Stimulated activated CD4-positive, alpha-beta T cell treated with anti-CD3 and anti-CD28 coated beads, Interleukin-1b, Interleukin-23, amount 100 ng/mL, for 1 hour (primary cell): ENCODE measurements around the gene JADE3.

Experiments used
- DNase-seq, 2 donors: peaks; one replicate each; pipeline ENCODE4 v3.0.0-alpha.2; 2020; ENCODE audit warnings: low read depth in 2 of 2

The JADE3 gene

GRCh38 chrX:46912098-46912602 lies at the start of gene JADE3:
Gene JADE3 (plus strand): TSS chrX:46912421. CDS start chrX:46984895, 72,474 bp downstream.
- no peak for DNase-seq

GRCh38 chrX:46863072-46863471 lies 49.1 kb upstream of the JADE3 start:
- DNase-seq = no peak

- DNase-seq = no peak
Observed at GRCh38 chrX:46864606-46865005, 47.6 kb upstream of the JADE3 start.

- DNase-seq = no peak
Observed at GRCh38 chrX:46865281-46865680, 46.9 kb upstream of the JADE3 start.

- DNase-seq = no peak
Observed at GRCh38 chrX:46866726-46867125, 45.5 kb upstream of the JADE3 start.

- no peak for DNase-seq
Observed at GRCh38 chrX:46873746-46874145, 38.5 kb upstream of the JADE3 start.

- no peak for DNase-seq
Observed at GRCh38 chrX:46876901-46877300, 35.3 kb upstream of the JADE3 start.

GRCh38 chrX:46882266-46882665 lies 30.0 kb upstream of the JADE3 start:
- no peak for DNase-seq

- no peak for DNase-seq
Observed at GRCh38 chrX:46884799-46885198, 27.4 kb upstream of the JADE3 start.

GRCh38 chrX:46898207-46898606 lies 14.0 kb upstream of the JADE3 start:
- no peak for DNase-seq

- no peak for DNase-seq
Observed at GRCh38 chrX:46903458-46904242, 8.6 kb upstream of the JADE3 start.

GRCh38 chrX:46904626-46905025 lies 7.6 kb upstream of the JADE3 start:
- DNase-seq = no peak

GRCh38 chrX:46910415-46910814 lies 1.8 kb upstream of the JADE3 start:
- no peak for DNase-seq

- DNase-seq = no peak
Observed at GRCh38 chrX:46912603-46913491, 626 bp downstream of the JADE3 start.

- no peak for DNase-seq
Observed at GRCh38 chrX:46913667-46914066, 1.4 kb downstream of the JADE3 start.

- no peak for DNase-seq
Observed at GRCh38 chrX:46916273-46916672, 4.1 kb downstream of the JADE3 start.

- no peak for DNase-seq
Observed at GRCh38 chrX:46917622-46918021, 5.4 kb downstream of the JADE3 start.

- no peak for DNase-seq
Observed at GRCh38 chrX:46918434-46918833, 6.2 kb downstream of the JADE3 start.

- DNase-seq = no peak
Observed at GRCh38 chrX:46920235-46920634, 8.0 kb downstream of the JADE3 start.

GRCh38 chrX:46922611-46923010 lies 10.4 kb downstream of the JADE3 start:
- no peak for DNase-seq

- no peak for DNase-seq
Observed at GRCh38 chrX:46927718-46928117, 15.5 kb downstream of the JADE3 start.

GRCh38 chrX:46929439-46930261 lies 17.4 kb downstream of the JADE3 start:
- DNase-seq = no peak
